Endothelial cell of umbilical vein (primary cell): ENCODE results near the gene FAM3D. TPM values are rescaled to one million over a fixed set of nuclear protein-coding genes. Genes with fewer than 3 reads are reported as not detected.

Source experiments
- BruUV-seq: library from RNA; stranded (reverse); fragments of 400-500 nt; replicated peaks from 2 replicates; lab custom pipeline; 2021; lab: Mats Ljungman, UMichigan
- CTCF ChIA-PET: fragments of 300-600, 350-600 bp; sonication (Branson Sonifier 250); formaldehyde crosslinking; loops from one replicate; lab custom pipeline; 2021; ENCODE audit warnings: antibody characterized with exemption, inconsistent platforms; lab: Charles Lee
- POLR2A ChIA-PET: fragments of 300-600, 350-600 bp; sonication (Branson Sonifier 250); formaldehyde crosslinking; loops from one replicate; lab custom pipeline; 2021; ENCODE audit warnings: antibody characterized with exemption, inconsistent platforms; lab: Charles Lee
- DNase-seq: peaks from one replicate; pipeline ENCODE4 v3.0.0-alpha.2; 2011; ENCODE audit warnings: low read depth, low spot score
- FAIRE-seq: peaks from 2 replicates; lab custom pipeline; 2011; peaks lifted over from hg19 to GRCh38; lab: Jason Lieb, UNC
- H2AFZ ChIP-seq: 2 replicates; pipeline ENCODE4 v1.6.0; 2012; ENCODE audit warnings: low read depth, low read length, control low read depth, inconsistent platforms
- H3K27ac ChIP-seq: 2 replicates; pipeline ENCODE4 v1.5.1; 2011; ENCODE audit warnings: low read depth, mild to moderate bottlenecking, control low read depth, low read length, moderate library complexity; ENCODE audit not compliant: insufficient read depth
- H3K27me3 ChIP-seq, 2 experiments: 2 replicates each; pipeline versions ENCODE4 v1.6.0 to v1.6.1; 2011; ENCODE audit warnings: low read length in 2 of 2, mixed read lengths in 1 of 2; ENCODE audit not compliant: control insufficient read depth in 2 of 2, insufficient read depth in 2 of 2
- H3K36me3 ChIP-seq, 2 experiments: 2 replicates in 1 of 2; 3 replicates in 1 of 2; pipeline ENCODE4 v1.5.1; 2011; ENCODE audit warnings: low read length in 2 of 2, mild to moderate bottlenecking in 1 of 2, moderate library complexity in 1 of 2; ENCODE audit not compliant: control insufficient read depth in 2 of 2, insufficient read depth in 2 of 2; ENCODE audit errors: extremely low read depth in 1 of 2
- H3K4me1 ChIP-seq: 3 replicates; pipeline ENCODE4 v1.5.1; 2011; ENCODE audit warnings: mild to moderate bottlenecking, low read length; ENCODE audit not compliant: control insufficient read depth, insufficient read depth; ENCODE audit errors: extremely low read depth
- H3K4me2 ChIP-seq: 2 replicates; pipeline ENCODE4 v1.6.1; 2011; ENCODE audit warnings: low read length, control low read depth, mixed read lengths; ENCODE audit not compliant: insufficient read depth
- H3K4me3 ChIP-seq, 3 experiments: fragments of 200-600 bp in 1 of 3; sonication (generic), shearing (Covaris generic) in 1 of 3; replicated peaks in 1 of 3; 2 replicates each; pipeline ENCODE4 v1.5.1; 2011 to 2016; ENCODE audit warnings: control low read depth in 3 of 3, low read length in 3 of 3, mild to moderate bottlenecking in 2 of 3, inconsistent platforms in 1 of 3, low read depth in 1 of 3, moderate library complexity in 1 of 3; ENCODE audit not compliant: insufficient read depth in 1 of 3
- H3K79me2 ChIP-seq: 2 replicates; pipeline ENCODE4 v1.6.0; 2012; ENCODE audit warnings: low read length, inconsistent platforms; ENCODE audit not compliant: control insufficient read depth, insufficient read depth
- H3K9ac ChIP-seq: replicated peaks from 2 replicates; pipeline ENCODE3; 2011; ENCODE audit warnings: low read length, control low read depth; ENCODE audit not compliant: insufficient read depth; ENCODE audit errors: extremely low read depth
- H3K9me1 ChIP-seq: replicated peaks from 3 replicates; pipeline ENCODE4 v1.6.0; 2011; ENCODE audit warnings: mild to moderate bottlenecking, low read length; ENCODE audit not compliant: control insufficient read depth, insufficient read depth; ENCODE audit errors: extremely low read depth
- H3K9me3 ChIP-seq: replicated peaks from 2 replicates; pipeline ENCODE4 v1.5.1; 2012; ENCODE audit warnings: low read length, inconsistent platforms; ENCODE audit not compliant: control insufficient read depth, insufficient read depth
- H4K20me1 ChIP-seq: replicated peaks from 2 replicates; pipeline ENCODE3; 2011; ENCODE audit warnings: mild to moderate bottlenecking, low read length; ENCODE audit not compliant: control insufficient read depth, insufficient read depth; ENCODE audit errors: extremely low read depth
- CTCF ChIP-seq, 2 donors: IDR thresholded peaks; 1 replicate in 1 of 2; 2 replicates in 1 of 2; pipeline ENCODE4 v1.5.1; 2011; ENCODE audit warnings: low read length in 2 of 2, mild to moderate bottlenecking in 2 of 2, moderate library complexity in 2 of 2, control low read depth in 1 of 2, inconsistent platforms in 1 of 2, low read depth in 1 of 2; ENCODE audit not compliant: insufficient read depth in 1 of 2; ENCODE audit errors: extremely low read depth in 1 of 2
- EZH2 ChIP-seq: IDR thresholded peaks from 2 replicates; pipeline ENCODE4 v1.6.1; 2012; ENCODE audit warnings: borderline replicate concordance, low read depth, mild to moderate bottlenecking, moderate library complexity, low read length, inconsistent platforms; ENCODE audit not compliant: severe bottlenecking
- MAX ChIP-seq: IDR thresholded peaks from 2 replicates; pipeline ENCODE4 v1.6.1; 2011; ENCODE audit not compliant: insufficient read depth, insufficient read length
- POLR2A ChIP-seq: IDR thresholded peaks from 2 replicates; pipeline ENCODE4 v1.6.1; 2012; ENCODE audit warnings: low read depth, mild to moderate bottlenecking, control low read depth, low read length
- POLR2AphosphoS5 ChIP-seq: IDR thresholded peaks from 2 replicates; pipeline ENCODE4 v1.6.1; 2012; ENCODE audit warnings: low read depth, mild to moderate bottlenecking, control low read depth, low read length, moderate library complexity; ENCODE audit not compliant: insufficient read depth
- dilution Hi-C: fragments of 300-500 bp; cut with MboI; formaldehyde crosslinking; loops from one replicate; pipeline ENCODE4 v1.15.0; 2019; ENCODE audit warnings: low sequenced_read_pairs; ENCODE audit not compliant: extremely low pct_ligation_motif_present
- intact Hi-C: fragments of 100-400 bp; cut with micrococcal nuclease; formaldehyde crosslinking; loops from one replicate; pipeline ENCODE4 v1.10.0; 2022
- polyA plus RNA-seq, 4 experiments: library from polyadenylated mRNA; depleted of rRNA in 3 of 4; stranded (reverse) in 3 of 4; unstranded in 1 of 4; fragments of >200 nt; gene quantifications; 2 replicates each; pipeline versions ENCODE4 v1.2.1 to v1.2.3, GENCODE V29; 2011 to 2012; ENCODE audit warnings: missing spikeins in 1 of 4
- total RNA-seq: library from RNA; stranded (reverse); gene quantifications from 2 replicates; pipeline ENCODE4 v1.2.3, GENCODE V29; 2021

FAM3D gene
- total and polyA plus RNA-seq, 2 donors (not counting 3 experiments of a cell fraction or from before 2014, with no cell fraction given), result 0.12 TPM; not detected in 1

- no peak for FAIRE-seq
- POLR2A ChIA-PET, result no interaction called here
- no peak overlapping the region for H3K9ac ChIP-seq
These were observed 16.5 kb upstream of the FAM3D start for GRCh38 chr3:58683001-58683458.

More at GRCh38 chr3:58683001-58683458, 16.5 kb upstream of the FAM3D start:
- no peak overlapping the region for H3K4me2 ChIP-seq
- no TSS peak for BruUV-seq
- no peaks in the 10 kb centered on the region for H3K36me3 ChIP-seq
- H3K27me3 ChIP-seq, result no peaks in the 10 kb centered on the region
- TF ChIP-seq MAX (no peak), POLR2AphosphoS5 (no peak), CTCF (IDR thresholded peaks at IDR 0.05; ENCODE audit: extremely low read depth in 1 of 2, insufficient read depth in 1 of 2, low read depth in 1 of 2, low read length in 2 of 2) (no peak), EZH2 (no peak), POLR2A (no peak)
- H3K27ac ChIP-seq, result no peak overlapping the region
- H4K20me1 ChIP-seq, result no peaks in the 10 kb centered on the region
- dilution Hi-C loops (no loop called here), intact Hi-C loops (no loop called here)
- no peaks in the 10 kb centered on the region for H3K9me1 ChIP-seq
- CTCF ChIA-PET, result no interaction called here
- H3K4me3 ChIP-seq, result no peak overlapping the region
- no peaks in the 10 kb centered on the region for H3K79me2 ChIP-seq
- no peak for DNase-seq
- H3K4me1 ChIP-seq, result no peaks in the 10 kb centered on the region
- no peak overlapping the region for H2AFZ ChIP-seq
- H3K9me3 ChIP-seq, result no peaks in the 10 kb centered on the region
